ENCODE data around the gene CSRNP3. TPM values are rescaled to one million over a fixed set of nuclear protein-coding genes. Genes with fewer than 3 reads are reported as not detected.

Gene CSRNP3
- total and polyA plus RNA-seq, 12 donors = 0.77 to 9.4 (median 4.7) TPM

GRCh38 chr2:165632594-165632993, 163.1 kb downstream of the CSRNP3 start:
- ATAC-seq (no peak), DNase-seq (no peak)
- 83 to 84% methylated on average over 2 of the region's 2 CpGs for WGBS, 2 donors
- no peak overlapping the region for H3K27ac ChIP-seq
- H3K36me3 ChIP-seq = no peaks in the 10 kb centered on the region
- no peak for TF ChIP-seq CTCF (IDR thresholded peaks at IDR 0.05)
- intact Hi-C loops (cut with DNase I) = no loop called here
- no peaks in the 10 kb centered on the region for H3K27me3 ChIP-seq
- no peaks in the 10 kb centered on the region for H3K9me3 ChIP-seq
- peaks cover 0 to 10% (median 4%) of the 10 kb centered on the region in 9 donors for H3K4me1 ChIP-seq
- no peak overlapping the region for H3K4me3 ChIP-seq

- H3K4me3 ChIP-seq = no peak overlapping the region
- DNase-seq (no peak), ATAC-seq (no peak)
- intact Hi-C loops (cut with DNase I) = no loop called here
- H3K27me3 ChIP-seq = no peaks in the 10 kb centered on the region
- H3K4me1 ChIP-seq = peaks cover 0 to 10% (median 4%) of the 10 kb centered on the region in 9 donors
- no peak for TF ChIP-seq CTCF (IDR thresholded peaks at IDR 0.05)
- 85 to 89% methylated on average over 3 of the region's 3 CpGs for WGBS, 2 donors
- no peaks in the 10 kb centered on the region for H3K9me3 ChIP-seq
- no peaks in the 10 kb centered on the region for H3K36me3 ChIP-seq
- H3K27ac ChIP-seq = no peak overlapping the region
Observed at GRCh38 chr2:165633431-165633830, 163.9 kb downstream of the CSRNP3 start.

GRCh38 chr2:165634282-165634681, 164.8 kb downstream of the CSRNP3 start:
- Histone ChIP-seq H3K4me3 (no peak overlapping the region), H3K36me3 (no peaks in the 10 kb centered on the region), H3K4me1 (peaks cover 0 to 11% (median 4%) of the 10 kb centered on the region in 9 donors), H3K27me3 (no peaks in the 10 kb centered on the region), H3K27ac (no peak overlapping the region), H3K9me3 (no peaks in the 10 kb centered on the region)
- 74 to 91% methylated on average over 4 of the region's 4 CpGs for WGBS, 2 donors
- intact Hi-C loops (cut with DNase I) = no loop called here
- DNase-seq (no peak), ATAC-seq (no peak)
- TF ChIP-seq CTCF (IDR thresholded peaks at IDR 0.05) = no peak

GRCh38 chr2:165634855-165635254, 165.4 kb downstream of the CSRNP3 start:
- Histone ChIP-seq H3K27ac (peak overlapping the region in 1 of 10 donors; percentile 7), H3K36me3 (no peaks in the 10 kb centered on the region), H3K4me1 (peaks cover 0 to 17% (median 5%) of the 10 kb centered on the region in 9 donors), H3K27me3 (no peaks in the 10 kb centered on the region), H3K9me3 (no peaks in the 10 kb centered on the region), H3K4me3 (no peak overlapping the region)
- intact Hi-C loops (cut with DNase I) = no loop called here
- TF ChIP-seq CTCF (IDR thresholded peaks at IDR 0.05) = no peak
- ATAC-seq (peak; percentile 23 to 96 (median 89)), DNase-seq (peak; percentile 31 to 38)
- WGBS, 2 donors = 19 to 29% methylated on average over 4 of the region's 4 CpGs
